ENCODE results near the gene NR2F6. TPM values are rescaled to one million over a fixed set of nuclear protein-coding genes. Genes with fewer than 3 reads are reported as not detected.

Gene NR2F6
- total RNA-seq, 1 experiment from 2014 or later: 26.3 TPM

DNA sequence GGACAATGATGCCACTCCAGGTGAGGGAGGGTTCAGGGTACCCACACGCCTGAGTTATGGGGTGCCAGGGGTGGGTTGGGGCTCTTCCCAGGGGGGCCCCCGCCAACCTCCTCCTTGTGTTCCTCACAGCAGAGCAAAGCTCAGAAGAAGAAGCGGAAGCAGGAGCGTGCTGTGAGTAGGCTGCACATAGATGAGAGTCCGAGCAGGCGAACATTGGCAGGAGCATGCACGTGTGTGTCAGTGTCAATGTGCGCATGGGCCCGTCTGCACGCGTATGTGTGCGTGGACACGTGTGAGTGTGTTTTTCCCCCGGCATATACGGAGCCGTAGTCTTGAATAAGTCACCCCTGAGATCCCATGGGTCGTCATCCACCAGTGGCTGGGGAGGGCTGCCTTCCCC, 43.0 kb downstream of the NR2F6 start:
- ChIA-PET CTCF (no interaction called here), POLR2A (ENCODE audit: low non-redundant PET) (no interaction called here)
- no peak overlapping the region for H3K4me3 ChIP-seq (ENCODE audit: low read depth, low read length, poor library complexity, severe bottlenecking)
- intact Hi-C loops (cut with micrococcal nuclease; ENCODE audit: unreplicated experiment): no loop called here
- H3K4me1 ChIP-seq (ENCODE audit: insufficient read depth, low read length, poor library complexity, severe bottlenecking): no peaks in the 10 kb centered on the region
- no TSS peak for BruUV-seq (replicated peaks)
- no peaks in the 10 kb centered on the region for H3K9me3 ChIP-seq (ENCODE audit: low read depth, low read length, poor library complexity, severe bottlenecking)
- no peak for DNase-seq (ENCODE audit: low spot score)
- TF ChIP-seq, protein P1, sequence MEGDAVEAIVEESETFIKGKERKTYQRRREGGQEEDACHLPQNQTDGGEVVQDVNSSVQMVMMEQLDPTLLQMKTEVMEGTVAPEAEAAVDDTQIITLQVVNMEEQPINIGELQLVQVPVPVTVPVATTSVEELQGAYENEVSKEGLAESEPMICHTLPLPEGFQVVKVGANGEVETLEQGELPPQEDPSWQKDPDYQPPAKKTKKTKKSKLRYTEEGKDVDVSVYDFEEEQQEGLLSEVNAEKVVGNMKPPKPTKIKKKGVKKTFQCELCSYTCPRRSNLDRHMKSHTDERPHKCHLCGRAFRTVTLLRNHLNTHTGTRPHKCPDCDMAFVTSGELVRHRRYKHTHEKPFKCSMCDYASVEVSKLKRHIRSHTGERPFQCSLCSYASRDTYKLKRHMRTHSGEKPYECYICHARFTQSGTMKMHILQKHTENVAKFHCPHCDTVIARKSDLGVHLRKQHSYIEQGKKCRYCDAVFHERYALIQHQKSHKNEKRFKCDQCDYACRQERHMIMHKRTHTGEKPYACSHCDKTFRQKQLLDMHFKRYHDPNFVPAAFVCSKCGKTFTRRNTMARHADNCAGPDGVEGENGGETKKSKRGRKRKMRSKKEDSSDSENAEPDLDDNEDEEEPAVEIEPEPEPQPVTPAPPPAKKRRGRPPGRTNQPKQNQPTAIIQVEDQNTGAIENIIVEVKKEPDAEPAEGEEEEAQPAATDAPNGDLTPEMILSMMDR (conservative IDR thresholded peaks at IDR 0.05; ENCODE audit: low read depth, low read length): no peak
- H3K36me3 ChIP-seq (ENCODE audit: insufficient read depth, low read length, poor library complexity, severe bottlenecking): peaks cover 30% of the 10 kb centered on the region
- no peak overlapping the region for H3K27ac ChIP-seq (ENCODE audit: low read depth, low read length, poor library complexity, severe bottlenecking)
- H3K27me3 ChIP-seq (replicated peaks; ENCODE audit: insufficient read depth, low read depth, low read length, poor library complexity): no peaks in the 10 kb centered on the region

DNA sequence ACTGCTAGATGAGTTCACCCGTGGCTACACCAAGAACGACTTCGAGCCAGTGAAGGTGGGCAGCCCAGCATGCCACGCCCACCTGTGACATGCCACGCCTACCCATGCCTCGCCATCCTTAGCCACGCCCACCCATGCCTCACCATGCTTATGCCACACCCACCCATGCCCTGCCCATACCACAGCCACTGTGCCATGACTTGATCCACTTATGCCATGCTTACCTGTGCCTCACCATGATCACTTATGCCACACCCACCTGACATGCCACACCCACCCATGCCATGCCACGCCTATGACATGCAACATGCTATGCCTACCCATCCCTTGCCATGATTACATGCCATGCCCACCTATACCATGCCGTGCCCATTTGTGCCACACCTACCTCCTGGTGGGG, 43.5 kb downstream of the NR2F6 start:
- intact Hi-C loops (cut with micrococcal nuclease; ENCODE audit: unreplicated experiment): no loop called here
- Histone ChIP-seq H3K4me1 (ENCODE audit: insufficient read depth, low read length, poor library complexity, severe bottlenecking) (no peaks in the 10 kb centered on the region), H3K4me3 (ENCODE audit: low read depth, low read length, poor library complexity, severe bottlenecking) (no peak overlapping the region), H3K9me3 (ENCODE audit: low read depth, low read length, poor library complexity, severe bottlenecking) (no peaks in the 10 kb centered on the region), H3K36me3 (ENCODE audit: insufficient read depth, low read length, poor library complexity, severe bottlenecking) (peaks cover 32% of the 10 kb centered on the region), H3K27me3 (replicated peaks; ENCODE audit: insufficient read depth, low read depth, low read length, poor library complexity) (no peaks in the 10 kb centered on the region), H3K27ac (ENCODE audit: low read depth, low read length, poor library complexity, severe bottlenecking) (no peak overlapping the region)
- ChIA-PET CTCF (no interaction called here), POLR2A (ENCODE audit: low non-redundant PET) (no interaction called here)
- TF ChIP-seq EZH2 (IDR thresholded peaks at IDR 0.05; ENCODE audit: borderline replicate concordance, low read depth, low read length, poor library complexity, severe bottlenecking): no peak
- TF ChIP-seq, protein P1 (conservative IDR thresholded peaks at IDR 0.05; ENCODE audit: low read depth, low read length): no peak
- DNase-seq (ENCODE audit: low spot score): peak; percentile 33
- BruUV-seq (replicated peaks): no TSS peak

DNA sequence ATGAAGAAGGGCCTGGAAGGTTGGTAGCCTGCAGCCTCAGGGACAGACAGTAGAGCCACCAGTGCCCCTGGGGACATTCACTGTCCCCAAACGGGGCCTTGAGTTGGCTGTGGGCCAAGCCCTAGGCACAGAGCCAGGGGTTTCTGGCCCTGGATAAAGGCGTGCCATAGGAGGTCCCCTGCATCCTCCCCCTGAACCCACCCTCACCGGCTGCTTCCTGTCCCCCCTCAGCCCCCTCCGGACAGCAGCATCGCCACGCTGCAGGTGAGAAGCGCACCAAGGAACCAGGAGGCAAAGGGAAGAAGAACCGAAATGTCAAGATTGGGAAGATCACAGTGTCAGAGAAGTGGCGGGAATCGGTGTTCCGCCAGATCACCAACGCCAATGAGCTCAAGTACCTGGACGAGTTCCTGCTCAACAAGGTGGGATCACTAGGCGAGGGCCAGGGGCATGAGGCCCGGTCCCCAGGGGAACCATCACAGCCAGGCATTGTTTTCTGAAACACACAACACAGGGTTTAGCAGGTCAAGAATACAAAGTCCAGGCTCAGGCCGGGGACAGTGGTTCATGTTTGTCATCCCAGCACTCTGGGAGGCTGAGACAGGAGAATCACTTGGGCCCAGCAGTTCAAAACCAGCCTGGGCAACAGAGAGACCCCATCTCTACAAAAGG, 45.2 kb downstream of the NR2F6 start:
- Histone ChIP-seq H3K4me1 (ENCODE audit: insufficient read depth, low read length, poor library complexity, severe bottlenecking) (no peaks in the 10 kb centered on the region), H3K9me3 (ENCODE audit: low read depth, low read length, poor library complexity, severe bottlenecking) (no peaks in the 10 kb centered on the region), H3K36me3 (ENCODE audit: insufficient read depth, low read length, poor library complexity, severe bottlenecking) (peaks cover 32% of the 10 kb centered on the region), H3K27me3 (replicated peaks; ENCODE audit: insufficient read depth, low read depth, low read length, poor library complexity) (no peaks in the 10 kb centered on the region), H3K27ac (ENCODE audit: low read depth, low read length, poor library complexity, severe bottlenecking) (no peak overlapping the region), H3K4me3 (ENCODE audit: low read depth, low read length, poor library complexity, severe bottlenecking) (no peak overlapping the region)
- no TSS peak for BruUV-seq (replicated peaks)
- ChIA-PET CTCF (no interaction called here), POLR2A (ENCODE audit: low non-redundant PET) (no interaction called here)
- DNase-seq (ENCODE audit: low spot score): no peak
- intact Hi-C loops (cut with micrococcal nuclease; ENCODE audit: unreplicated experiment): no loop called here
- no peak for TF ChIP-seq EZH2 (IDR thresholded peaks at IDR 0.05; ENCODE audit: borderline replicate concordance, low read depth, low read length, poor library complexity, severe bottlenecking)
- TF ChIP-seq, protein P1 (conservative IDR thresholded peaks at IDR 0.05; ENCODE audit: low read depth, low read length): no peak
